ENCODE measurements around the gene CLASP2.
"Not testable (repeated sequence)": the region's sequence is repeated elsewhere in the genome, so short reads cannot be mapped to it uniquely, and the experiment has no call there.

The CLASP2 gene

GRCh38 chr3:33687406-33688010, 30.5 kb downstream of the CLASP2 start:
- DNase-seq (ENCODE audit: low read depth, low spot score): no peak

- no peak for DNase-seq (ENCODE audit: low read depth, low spot score)
These were observed 35.3 kb downstream of the CLASP2 start for GRCh38 chr3:33682770-33683169.

GRCh38 chr3:33681667-33682066, 36.4 kb downstream of the CLASP2 start:
- no peak for DNase-seq (ENCODE audit: low read depth, low spot score)

GRCh38 chr3:33678073-33678472, 40.0 kb downstream of the CLASP2 start:
- no peak for DNase-seq (ENCODE audit: low read depth, low spot score)

GRCh38 chr3:33673436-33673835, 44.6 kb downstream of the CLASP2 start:
- DNase-seq (ENCODE audit: low read depth, low spot score): not testable (repeated sequence)

- DNase-seq (ENCODE audit: low read depth, low spot score): no peak
These were observed 49.4 kb downstream of the CLASP2 start for GRCh38 chr3:33668618-33669017.

GRCh38 chr3:33665294-33665693, 52.8 kb downstream of the CLASP2 start:
- no peak for DNase-seq (ENCODE audit: low read depth, low spot score)

- DNase-seq (ENCODE audit: low read depth, low spot score): no peak
These were observed 53.9 kb downstream of the CLASP2 start for GRCh38 chr3:33664195-33664594.

- no peak for DNase-seq (ENCODE audit: low read depth, low spot score)
These were observed 55.0 kb downstream of the CLASP2 start for GRCh38 chr3:33663042-33663441.

GRCh38 chr3:33659856-33660434, 58.1 kb downstream of the CLASP2 start:
- no peak for DNase-seq (ENCODE audit: low read depth, low spot score)

- DNase-seq (ENCODE audit: low read depth, low spot score): no peak
These were observed 58.8 kb downstream of the CLASP2 start for GRCh38 chr3:33658991-33659848.

GRCh38 chr3:33658621-33658990, 59.4 kb downstream of the CLASP2 start:
- no peak for DNase-seq (ENCODE audit: low read depth, low spot score)

- no peak for DNase-seq (ENCODE audit: low read depth, low spot score)
These were observed 60.0 kb downstream of the CLASP2 start for GRCh38 chr3:33658039-33658438.

- no peak for DNase-seq (ENCODE audit: low read depth, low spot score)
These were observed 65.3 kb downstream of the CLASP2 start for GRCh38 chr3:33652736-33653135.

- DNase-seq (ENCODE audit: low read depth, low spot score): not testable (repeated sequence)
These were observed 67.0 kb downstream of the CLASP2 start for GRCh38 chr3:33651101-33651500.

- DNase-seq (ENCODE audit: low read depth, low spot score): no peak
These were observed 67.6 kb downstream of the CLASP2 start for GRCh38 chr3:33650495-33650894.

- no peak for DNase-seq (ENCODE audit: low read depth, low spot score)
These were observed 69.3 kb downstream of the CLASP2 start for GRCh38 chr3:33648793-33649192.

GRCh38 chr3:33646406-33646805, 71.6 kb downstream of the CLASP2 start:
- DNase-seq (ENCODE audit: low read depth, low spot score): no peak

- no peak for DNase-seq (ENCODE audit: low read depth, low spot score)
These were observed 72.9 kb downstream of the CLASP2 start for GRCh38 chr3:33645060-33645647.

GRCh38 chr3:33644582-33644981, 73.5 kb downstream of the CLASP2 start:
- DNase-seq (ENCODE audit: low read depth, low spot score): no peak

- no peak for DNase-seq (ENCODE audit: low read depth, low spot score)
These were observed 75.2 kb downstream of the CLASP2 start for GRCh38 chr3:33642806-33643205.

GRCh38 chr3:33639889-33640288, 78.2 kb downstream of the CLASP2 start:
- no peak for DNase-seq (ENCODE audit: low read depth, low spot score)

All from activated CD4-positive, CD25-positive, alpha-beta regulatory T cell treated with anti-CD3 and anti-CD28 coated beads, Interleukin-2, amount 50 U/mL, for 16 hours (primary cell).